Measurements from ENCODE around the gene PIGB.
"Not testable (repeated sequence)": the region's sequence is repeated elsewhere in the genome, so short reads cannot be mapped to it uniquely, and the experiment has no call there.

Gene PIGB

DNA sequence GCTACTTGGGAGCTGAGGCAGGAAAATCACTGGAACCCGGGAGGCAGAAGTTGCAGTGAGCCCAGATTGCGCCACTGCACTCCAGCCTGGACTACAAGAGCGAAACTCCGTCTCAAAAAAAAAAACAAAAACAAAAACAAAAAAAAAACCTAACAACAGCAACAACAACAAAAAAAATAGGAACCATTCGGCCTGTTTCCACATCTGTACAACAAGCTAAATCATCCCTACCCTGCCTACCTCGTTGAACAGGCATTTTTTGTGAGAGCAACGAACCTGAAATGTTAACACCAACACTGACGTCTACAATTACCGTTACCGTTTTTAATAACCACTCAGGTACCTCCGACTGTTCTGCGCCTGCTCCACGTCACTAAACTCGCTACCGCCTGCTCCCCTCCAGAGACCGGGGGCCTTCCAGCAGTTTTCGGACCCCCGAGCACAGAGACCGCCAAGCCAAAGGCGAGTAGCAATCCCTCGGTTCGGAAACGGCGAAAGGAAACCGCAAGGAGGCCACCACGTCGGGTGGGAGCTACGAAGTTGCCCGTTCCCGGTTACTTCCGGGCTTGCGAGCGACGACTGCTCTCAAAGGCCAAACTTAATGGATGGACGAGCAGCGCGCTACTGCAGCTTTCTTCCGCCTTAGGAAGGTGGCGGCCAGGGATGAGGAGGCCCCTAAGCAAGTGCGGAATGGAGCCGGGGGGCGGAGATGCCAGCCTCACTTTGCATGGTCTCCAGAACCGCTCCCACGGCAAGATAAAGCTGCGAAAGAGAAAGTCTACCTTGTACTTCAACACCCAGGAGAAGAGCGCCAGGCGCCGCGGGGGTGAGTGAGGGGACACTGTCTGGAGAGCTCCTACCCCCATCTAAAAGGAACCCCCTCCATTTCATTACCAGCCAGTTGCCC is at the start of gene PIGB, which contains the start of gene PIGBOS1:
Gene PIGB, plus strand, starts transcription at position 635 of the 907 bp plus-strand sequence. Its CDS starts 29 bp downstream, at position 664.
Gene PIGBOS1, minus strand, starts transcription at position 536 of the 907 bp plus-strand sequence. CDS start 1,331 bp downstream, outside the sequence.
- peak; percentile 66 to 68 for DNase-seq (ENCODE audit: low read depth in 2 of 2)

DNA sequence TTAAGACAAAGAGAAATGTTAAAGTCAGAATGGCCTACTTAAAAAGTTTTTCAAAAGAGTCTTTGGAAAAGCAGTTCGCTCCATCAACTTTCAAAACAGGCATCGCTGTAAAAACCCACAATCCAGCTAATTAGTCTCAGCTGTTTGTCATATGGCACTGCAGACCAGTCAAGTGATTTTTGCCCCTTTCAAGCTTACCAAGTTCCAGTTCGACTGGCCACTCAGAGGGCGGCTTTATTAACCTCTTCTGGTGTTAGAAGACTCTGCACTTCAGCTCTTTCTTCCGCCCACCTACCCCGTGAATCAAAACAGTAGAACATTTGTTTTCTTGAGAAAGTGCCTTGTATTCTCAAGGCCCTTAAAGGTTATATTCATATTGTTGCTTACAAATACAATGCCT is 48.7 kb upstream of the PIGB start:
- no peak for DNase-seq (ENCODE audit: low read depth in 2 of 2)

- DNase-seq (ENCODE audit: low read depth in 2 of 2): no peak
These were observed 42.7 kb upstream of the PIGB start for GRCh38 chr15:55276324-55276723.

DNA sequence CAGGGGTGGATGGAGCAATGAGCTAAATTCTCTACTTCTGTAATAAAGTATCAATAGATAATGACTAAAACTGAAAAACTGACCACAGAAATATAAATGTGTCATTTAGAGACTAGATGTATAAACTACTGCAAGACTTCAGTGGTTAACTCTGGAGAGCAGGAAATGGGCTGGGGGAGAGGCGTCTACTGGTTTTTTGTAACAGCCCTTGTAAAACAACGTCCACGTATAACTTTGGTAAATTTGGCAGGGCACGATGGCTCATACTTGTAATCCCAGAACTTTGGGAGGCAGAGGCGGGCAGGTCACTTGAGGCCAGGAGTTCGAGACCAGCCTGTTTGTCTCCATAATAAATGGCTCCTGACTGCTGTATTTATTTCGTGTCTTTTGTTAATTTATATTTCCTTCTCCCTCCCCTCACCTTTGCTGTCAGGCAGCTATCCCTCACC is 41.9 kb upstream of the PIGB start:
- peak in 1 of 2 donors; percentile 46 for DNase-seq (ENCODE audit: low read depth in 2 of 2)

DNA sequence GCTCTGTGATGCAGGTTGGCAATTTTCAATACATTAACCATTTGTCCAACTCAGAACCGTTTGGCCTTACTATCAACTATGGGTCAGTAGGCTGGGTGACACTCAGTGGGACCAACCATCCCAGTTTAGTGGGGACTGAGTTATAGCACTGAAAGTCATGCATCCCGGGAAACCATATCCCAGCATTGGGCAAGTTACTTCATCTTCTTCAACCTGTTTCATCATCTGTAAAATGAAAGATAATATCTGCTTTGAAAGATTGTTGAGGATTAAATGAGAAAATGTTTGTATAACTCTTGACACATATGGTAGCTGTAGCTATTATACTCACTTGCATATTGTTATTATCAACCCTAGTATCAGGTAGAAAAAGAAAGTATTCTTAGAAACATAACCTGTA is 41.3 kb upstream of the PIGB start:
- no peak for DNase-seq (ENCODE audit: low read depth in 2 of 2)

DNA sequence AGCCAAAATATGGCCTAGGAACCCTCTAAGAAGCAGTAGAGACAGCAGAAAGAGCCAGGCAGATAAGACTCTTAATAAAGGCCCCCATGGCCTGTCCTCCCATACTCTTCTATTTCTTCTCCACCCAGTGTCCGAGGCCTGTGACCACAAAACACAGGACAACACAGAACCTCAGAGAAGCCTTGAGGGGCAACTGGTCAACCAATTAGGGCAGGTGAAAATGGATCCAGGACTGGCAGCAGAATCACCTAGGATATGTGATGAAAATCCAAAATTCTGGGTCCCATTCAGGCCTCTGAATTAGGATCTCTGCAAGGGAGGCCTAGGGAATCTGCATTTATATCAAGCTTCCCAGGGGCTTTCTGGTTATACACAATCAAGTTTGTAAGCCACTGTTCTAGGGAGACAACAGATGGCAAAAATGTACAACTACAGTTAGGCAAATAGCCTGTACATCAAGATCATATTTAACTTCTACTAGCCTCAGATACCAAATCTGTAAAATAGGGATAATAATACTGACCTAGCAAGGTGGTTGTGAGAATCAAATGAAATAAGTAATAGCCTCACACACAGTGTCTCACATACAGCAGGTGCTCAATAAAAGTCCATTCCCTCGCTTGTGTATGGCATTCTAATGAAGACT is 39.8 kb upstream of the PIGB start:
- no peak for DNase-seq (ENCODE audit: low read depth in 2 of 2)

DNA sequence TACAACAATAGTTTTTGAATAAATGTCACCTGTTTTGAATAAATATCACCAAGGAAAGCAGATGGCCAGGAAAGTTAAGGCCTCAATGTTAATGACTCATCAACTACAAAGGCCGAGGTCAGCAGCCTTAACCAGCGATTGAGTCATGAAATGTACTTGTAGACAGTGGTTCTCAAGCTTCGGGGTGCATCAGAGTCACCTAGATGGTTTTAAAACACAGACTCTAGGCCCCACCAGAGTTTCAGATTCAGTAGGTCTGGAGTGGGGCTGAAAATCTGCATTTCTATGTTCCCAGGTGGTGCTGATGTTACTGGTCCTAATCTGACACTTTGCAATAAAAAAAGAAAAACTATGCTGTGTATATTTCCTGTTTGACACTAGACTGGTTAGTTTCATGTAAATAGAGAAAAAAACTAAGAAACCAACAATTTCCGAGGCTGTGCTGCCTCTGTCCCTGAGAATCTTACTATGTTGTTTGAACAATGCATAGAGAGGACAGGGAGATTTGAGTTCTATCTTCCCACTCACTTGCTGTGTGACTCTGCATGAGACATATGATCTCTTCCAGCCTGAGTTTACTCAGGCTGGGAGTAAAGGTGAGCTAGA is 39.2 kb upstream of the PIGB start:
- DNase-seq (ENCODE audit: low read depth in 2 of 2): no peak

GRCh38 chr15:55280589-55280988 is 38.4 kb upstream of the PIGB start:
- DNase-seq (ENCODE audit: low read depth in 2 of 2): not testable (repeated sequence)

GRCh38 chr15:55281517-55282228 is 37.3 kb upstream of the PIGB start:
- DNase-seq (ENCODE audit: low read depth in 2 of 2): no peak

DNA sequence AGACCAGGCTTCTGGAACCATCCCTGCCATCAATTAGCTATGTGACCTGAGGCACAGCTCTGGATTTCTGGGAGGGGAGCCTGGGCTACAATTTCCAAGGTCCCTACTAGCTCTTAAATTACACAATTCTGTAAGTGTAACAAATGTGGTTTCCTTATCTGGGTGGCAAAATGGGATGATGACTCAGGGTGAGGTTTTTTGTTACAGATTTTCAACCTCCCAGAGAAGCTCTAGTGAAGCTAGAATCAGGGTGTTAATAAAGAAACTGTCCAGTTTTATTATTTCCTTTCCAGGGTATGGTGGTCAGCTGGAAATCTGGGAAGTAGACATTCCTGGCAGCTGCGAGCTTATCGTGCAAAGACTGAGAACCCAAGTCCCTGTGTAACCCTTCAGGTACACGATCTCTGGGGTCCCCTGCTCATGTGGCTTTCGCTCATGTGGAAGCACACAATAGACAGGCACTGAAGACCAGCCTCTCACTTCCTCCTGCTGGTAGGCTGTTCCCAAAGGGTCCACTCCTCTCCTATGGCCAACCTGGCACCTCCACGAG is 36.7 kb upstream of the PIGB start:
- no peak for DNase-seq (ENCODE audit: low read depth in 2 of 2)

DNA sequence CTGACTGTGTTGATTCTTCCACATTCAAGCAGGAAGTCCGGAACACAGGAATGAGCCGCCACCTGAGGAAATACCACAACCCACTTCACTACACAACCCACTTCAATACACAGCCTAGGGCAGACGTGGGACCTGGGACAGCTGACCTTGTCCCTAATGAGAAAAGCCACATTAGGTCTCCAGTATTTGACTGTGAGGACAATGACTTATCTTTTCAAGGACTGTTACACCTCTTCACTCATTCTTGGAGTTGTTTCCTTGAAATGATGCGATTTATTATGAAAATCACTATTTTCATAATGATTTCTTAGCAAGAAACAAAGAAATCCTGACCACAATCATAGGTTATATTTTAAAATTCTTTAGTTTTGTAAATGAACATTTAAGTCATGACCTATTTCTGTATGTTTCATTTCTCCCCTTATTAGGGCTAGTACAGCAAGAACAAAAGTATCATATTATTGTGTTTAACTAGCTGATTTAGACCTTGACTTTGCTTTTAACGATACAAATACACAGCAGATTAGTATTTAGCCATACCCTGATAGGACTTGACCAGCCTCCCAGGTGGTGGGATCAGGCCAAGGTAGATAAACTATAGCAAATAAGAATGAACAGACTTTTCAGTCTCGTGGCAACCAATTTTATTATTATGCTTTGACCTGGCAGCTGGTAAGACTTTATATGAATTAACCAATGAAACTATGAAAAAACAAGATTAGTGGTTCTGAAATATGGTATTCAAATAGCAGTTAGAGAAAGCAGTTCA is 35.5 kb upstream of the PIGB start:
- DNase-seq (ENCODE audit: low read depth in 2 of 2): no peak

DNA sequence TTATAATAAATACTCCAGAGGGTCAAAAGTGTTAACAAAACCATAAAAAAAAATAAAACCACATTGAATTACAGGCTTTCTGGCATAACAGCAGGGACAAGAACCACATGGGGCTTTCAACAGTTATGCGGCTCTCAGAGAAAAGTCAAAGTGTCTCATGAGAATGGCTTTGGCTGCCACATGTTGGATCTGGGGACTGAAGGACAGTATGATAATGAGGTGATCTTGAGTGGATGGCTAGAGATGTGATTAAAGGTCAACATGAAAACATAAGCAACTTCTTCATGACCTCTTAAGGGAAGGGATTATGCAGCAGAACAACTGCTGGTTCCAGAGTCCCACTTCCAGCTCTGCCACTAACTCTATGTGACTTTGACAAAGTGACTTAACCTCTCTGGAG is 34.6 kb upstream of the PIGB start:
- DNase-seq (ENCODE audit: low read depth in 2 of 2): no peak

DNA sequence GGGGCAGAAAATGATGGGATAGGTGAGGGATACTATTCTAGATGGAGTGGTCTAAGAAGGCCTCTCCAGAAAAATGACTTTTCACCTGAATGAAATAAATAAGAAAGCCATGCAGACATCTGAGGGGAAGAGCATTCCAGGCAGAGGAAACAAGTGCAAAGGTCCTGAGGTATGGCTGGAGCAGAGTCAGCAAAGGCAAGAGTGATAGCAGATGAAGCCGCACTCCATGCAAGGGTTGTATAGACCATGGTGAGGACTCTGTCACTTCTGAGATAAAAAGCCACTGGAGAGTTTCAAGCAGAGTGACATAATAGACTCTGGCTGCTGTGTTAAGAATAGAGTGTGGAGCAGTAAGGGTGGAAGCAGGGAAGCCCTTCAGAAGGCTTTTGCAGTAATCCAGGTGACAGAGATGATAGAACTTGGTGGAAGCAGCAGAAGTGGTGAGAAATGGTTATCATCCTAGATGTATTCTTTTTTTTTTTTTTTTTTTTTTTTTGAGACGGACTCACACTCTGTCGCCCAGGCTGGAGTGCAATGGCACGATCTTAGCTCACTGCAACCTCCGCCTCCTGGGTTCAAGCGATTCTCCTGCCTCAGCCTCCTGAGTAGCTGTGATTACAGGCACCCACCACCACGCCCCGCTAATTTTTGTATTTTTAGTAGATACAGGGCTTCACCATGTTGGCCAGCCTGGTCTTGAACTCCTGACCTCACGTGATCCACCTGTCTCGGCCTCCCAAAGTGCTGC is 32.4 kb upstream of the PIGB start:
- DNase-seq (ENCODE audit: low read depth in 2 of 2): not testable (repeated sequence)

DNA sequence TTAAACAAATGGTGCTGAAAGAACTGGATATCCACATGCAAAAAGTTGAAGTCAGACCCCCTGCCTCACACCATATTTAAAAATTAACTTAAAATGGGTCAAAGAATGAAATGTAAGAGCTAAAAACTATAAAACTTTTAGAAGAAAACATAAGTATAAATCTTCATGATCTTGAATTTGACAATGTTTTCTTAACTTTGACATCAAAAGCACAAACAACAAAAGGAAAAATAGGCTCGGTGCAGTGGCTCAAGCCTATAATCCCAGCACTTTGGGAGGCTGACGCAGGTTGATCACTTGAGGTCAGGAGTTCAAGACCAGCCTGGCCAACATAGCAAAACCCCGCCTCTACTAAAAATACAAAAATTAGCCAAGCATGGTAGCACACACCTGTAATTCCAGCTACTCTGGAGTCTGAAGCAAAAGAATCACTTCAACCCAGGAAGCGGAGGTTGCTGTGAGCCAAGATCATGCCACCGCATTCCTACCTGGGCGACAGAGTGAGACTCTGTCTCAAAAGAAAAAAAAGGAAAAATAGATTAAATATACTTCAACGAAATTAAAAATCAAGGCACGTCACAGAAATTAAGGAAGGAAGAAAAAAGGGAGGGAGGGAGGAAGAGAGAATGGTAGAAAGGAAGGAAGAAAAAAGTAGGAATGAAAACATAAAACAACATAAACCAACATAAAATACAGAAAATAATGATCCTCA is 30.9 kb upstream of the PIGB start:
- DNase-seq (ENCODE audit: low read depth in 2 of 2): no peak

- peak in 1 of 2 donors; percentile 23 for DNase-seq (ENCODE audit: low read depth in 2 of 2)
These were observed 29.8 kb upstream of the PIGB start for GRCh38 chr15:55289011-55289745.

DNA sequence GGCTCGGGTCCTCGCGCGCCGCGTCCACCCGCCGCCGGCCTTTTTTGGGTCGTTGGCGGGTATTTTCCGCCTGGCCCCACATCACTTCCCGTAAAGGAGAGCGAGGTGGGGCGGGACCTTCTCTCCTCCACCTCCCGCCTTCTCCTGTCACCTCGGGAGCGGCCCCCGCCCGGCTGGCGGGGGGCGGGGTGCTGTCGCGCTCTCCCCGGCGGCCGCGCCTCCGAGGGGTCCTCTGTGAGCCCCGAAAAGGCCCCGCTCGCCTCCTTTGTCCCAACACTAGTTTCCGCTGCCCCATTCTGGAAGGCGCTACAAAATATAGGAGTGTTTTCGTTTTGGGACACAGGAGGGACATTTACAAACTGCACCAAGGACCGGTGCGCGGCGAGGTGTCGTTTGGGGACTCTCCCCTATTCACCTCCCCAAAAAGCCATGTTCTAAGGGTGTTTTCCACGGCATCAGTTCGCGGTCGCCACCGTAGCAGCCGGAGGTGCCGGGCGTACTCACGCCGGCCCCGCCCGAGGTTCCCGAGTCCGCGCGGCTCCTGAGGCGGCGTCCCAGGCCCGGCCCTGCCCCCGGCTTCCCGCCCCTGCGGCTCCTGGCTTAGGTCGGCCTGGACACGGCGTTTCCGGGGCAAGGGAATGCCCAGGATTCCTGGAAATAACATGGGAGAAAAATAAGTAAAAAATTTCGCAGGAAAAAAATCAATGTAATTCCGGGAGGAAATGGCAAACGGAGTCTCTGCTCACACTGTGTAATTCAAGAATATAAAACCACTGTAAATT is 29.1 kb upstream of the PIGB start, which contains the start of gene RAB27A:
Gene RAB27A, minus strand, starts transcription at position 68 of the 782 bp plus-strand sequence. CDS start 54,879 bp downstream, outside the sequence.
- DNase-seq (ENCODE audit: low read depth in 2 of 2): peak; percentile 76 to 78

DNA sequence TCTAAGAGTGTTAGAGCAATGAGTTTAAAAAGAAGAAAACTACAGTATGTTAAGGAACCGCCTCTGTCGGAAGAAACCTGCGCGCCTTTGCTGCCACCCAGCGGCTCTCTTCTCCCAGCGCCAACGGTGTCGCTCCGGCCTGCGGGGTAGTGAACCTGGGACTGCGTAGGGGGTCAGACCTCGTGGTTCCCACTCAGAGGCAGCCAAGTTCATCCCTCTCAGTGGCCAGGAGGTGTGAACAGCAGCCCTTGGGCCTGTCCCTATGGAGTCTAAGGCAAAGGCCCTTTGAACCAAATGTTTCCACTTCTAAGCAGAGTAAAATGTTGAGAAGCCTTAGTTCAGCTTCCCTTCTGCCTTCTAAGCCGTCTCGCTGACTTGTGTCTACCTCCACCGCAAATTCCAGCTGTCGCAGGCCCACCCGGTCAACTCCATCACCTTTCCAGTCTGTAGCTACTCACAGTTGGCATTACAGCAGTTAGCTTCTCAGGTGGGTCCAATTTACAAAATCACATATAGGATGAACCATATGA is 28.4 kb upstream of the PIGB start:
- DNase-seq (ENCODE audit: low read depth in 2 of 2): peak; percentile 76 to 79
